ENCODE results near the gene OTOF.

GRCh38 chr2:26451700-26452099 lies 26.2 kb downstream of the OTOF start:
- TF ChIP-seq POLR2A (IDR thresholded peaks at IDR 0.05) (no peak), CTCF (IDR thresholded peaks at IDR 0.05) (no peak)

Measured in uterus (tissue), 2 donors.